ENCODE data around the gene PTH2R.

DNA sequence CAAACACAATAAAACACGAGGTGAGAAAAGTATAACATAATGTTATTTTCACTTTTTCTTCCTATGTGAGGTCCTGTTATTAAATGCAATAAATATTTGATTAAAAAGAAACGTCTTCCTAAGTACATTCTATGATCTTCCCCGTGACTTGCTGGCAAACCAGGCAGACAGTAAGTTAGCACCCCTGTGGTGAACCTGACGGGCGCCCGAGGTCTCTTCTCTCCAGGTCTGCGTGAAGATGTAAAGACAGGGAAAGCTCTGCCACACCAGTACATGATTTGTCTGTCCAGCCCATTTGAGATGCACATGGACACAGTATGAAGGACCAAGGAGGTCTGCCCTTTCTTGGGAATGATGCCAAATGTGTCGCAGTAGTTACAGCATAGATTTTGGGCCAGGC lies 57.6 kb downstream of the PTH2R start:
- TF ChIP-seq, protein P1, sequence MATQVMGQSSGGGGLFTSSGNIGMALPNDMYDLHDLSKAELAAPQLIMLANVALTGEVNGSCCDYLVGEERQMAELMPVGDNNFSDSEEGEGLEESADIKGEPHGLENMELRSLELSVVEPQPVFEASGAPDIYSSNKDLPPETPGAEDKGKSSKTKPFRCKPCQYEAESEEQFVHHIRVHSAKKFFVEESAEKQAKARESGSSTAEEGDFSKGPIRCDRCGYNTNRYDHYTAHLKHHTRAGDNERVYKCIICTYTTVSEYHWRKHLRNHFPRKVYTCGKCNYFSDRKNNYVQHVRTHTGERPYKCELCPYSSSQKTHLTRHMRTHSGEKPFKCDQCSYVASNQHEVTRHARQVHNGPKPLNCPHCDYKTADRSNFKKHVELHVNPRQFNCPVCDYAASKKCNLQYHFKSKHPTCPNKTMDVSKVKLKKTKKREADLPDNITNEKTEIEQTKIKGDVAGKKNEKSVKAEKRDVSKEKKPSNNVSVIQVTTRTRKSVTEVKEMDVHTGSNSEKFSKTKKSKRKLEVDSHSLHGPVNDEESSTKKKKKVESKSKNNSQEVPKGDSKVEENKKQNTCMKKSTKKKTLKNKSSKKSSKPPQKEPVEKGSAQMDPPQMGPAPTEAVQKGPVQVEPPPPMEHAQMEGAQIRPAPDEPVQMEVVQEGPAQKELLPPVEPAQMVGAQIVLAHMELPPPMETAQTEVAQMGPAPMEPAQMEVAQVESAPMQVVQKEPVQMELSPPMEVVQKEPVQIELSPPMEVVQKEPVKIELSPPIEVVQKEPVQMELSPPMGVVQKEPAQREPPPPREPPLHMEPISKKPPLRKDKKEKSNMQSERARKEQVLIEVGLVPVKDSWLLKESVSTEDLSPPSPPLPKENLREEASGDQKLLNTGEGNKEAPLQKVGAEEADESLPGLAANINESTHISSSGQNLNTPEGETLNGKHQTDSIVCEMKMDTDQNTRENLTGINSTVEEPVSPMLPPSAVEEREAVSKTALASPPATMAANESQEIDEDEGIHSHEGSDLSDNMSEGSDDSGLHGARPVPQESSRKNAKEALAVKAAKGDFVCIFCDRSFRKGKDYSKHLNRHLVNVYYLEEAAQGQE (IDR thresholded peaks at IDR 0.05; ENCODE audit: borderline replicate concordance), result no peak
- TF ChIP-seq SMC3 (conservative IDR thresholded peaks at IDR 0.05; ENCODE audit: poor library complexity) (no peak), POLR2AphosphoS5 (IDR thresholded peaks at IDR 0.05) (no peak), EZH2 (IDR thresholded peaks at IDR 0.05; ENCODE audit: borderline replicate concordance, insufficient read depth, low read length, poor library complexity, severe bottlenecking) (no peak), RAD21 (conservative IDR thresholded peaks at IDR 0.05) (no peak), TAF1 (IDR thresholded peaks at IDR 0.05; ENCODE audit: low read depth) (no peak), EP300 (conservative IDR thresholded peaks at IDR 0.05; ENCODE audit: poor library complexity, severe bottlenecking) (no peak), MXI1 (conservative IDR thresholded peaks at IDR 0.05; ENCODE audit: poor library complexity, severe bottlenecking) (no peak)
- TF ChIP-seq, protein P2, sequence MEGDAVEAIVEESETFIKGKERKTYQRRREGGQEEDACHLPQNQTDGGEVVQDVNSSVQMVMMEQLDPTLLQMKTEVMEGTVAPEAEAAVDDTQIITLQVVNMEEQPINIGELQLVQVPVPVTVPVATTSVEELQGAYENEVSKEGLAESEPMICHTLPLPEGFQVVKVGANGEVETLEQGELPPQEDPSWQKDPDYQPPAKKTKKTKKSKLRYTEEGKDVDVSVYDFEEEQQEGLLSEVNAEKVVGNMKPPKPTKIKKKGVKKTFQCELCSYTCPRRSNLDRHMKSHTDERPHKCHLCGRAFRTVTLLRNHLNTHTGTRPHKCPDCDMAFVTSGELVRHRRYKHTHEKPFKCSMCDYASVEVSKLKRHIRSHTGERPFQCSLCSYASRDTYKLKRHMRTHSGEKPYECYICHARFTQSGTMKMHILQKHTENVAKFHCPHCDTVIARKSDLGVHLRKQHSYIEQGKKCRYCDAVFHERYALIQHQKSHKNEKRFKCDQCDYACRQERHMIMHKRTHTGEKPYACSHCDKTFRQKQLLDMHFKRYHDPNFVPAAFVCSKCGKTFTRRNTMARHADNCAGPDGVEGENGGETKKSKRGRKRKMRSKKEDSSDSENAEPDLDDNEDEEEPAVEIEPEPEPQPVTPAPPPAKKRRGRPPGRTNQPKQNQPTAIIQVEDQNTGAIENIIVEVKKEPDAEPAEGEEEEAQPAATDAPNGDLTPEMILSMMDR (IDR thresholded peaks at IDR 0.05; ENCODE audit: poor library complexity, severe bottlenecking), result no peak

Measured in neural cell (in vitro differentiated cells).